ENCODE data around the gene GPRC5C.

Gene GPRC5C

GRCh38 chr17:74461611-74462010 is 29.7 kb downstream of the GPRC5C start:
- no peak for TF ChIP-seq ZFX (IDR thresholded peaks at IDR 0.05)
- H3K27ac ChIP-seq: no peak overlapping the region

- TF ChIP-seq CTCF (conservative IDR thresholded peaks at IDR 0.05) (no peak), ZFX (IDR thresholded peaks at IDR 0.05) (no peak)
- H3K27ac ChIP-seq: no peak overlapping the region
These were observed 33.0 kb downstream of the GPRC5C start for GRCh38 chr17:74464730-74465377.

GRCh38 chr17:74465378-74466110 is 33.7 kb downstream of the GPRC5C start:
- TF ChIP-seq ZFX (IDR thresholded peaks at IDR 0.05) (no peak), CTCF (conservative IDR thresholded peaks at IDR 0.05) (no peak)
- H3K27ac ChIP-seq: no peak overlapping the region

GRCh38 chr17:74466111-74466827 is 34.4 kb downstream of the GPRC5C start, which contains the start of gene CD300A:
Gene CD300A, plus strand, starts transcription at chr17:74466634. Its CDS starts 70 bp downstream, at chr17:74466704.
- TF ChIP-seq ZFX (IDR thresholded peaks at IDR 0.05): no peak
- no peak for TF ChIP-seq CTCF (conservative IDR thresholded peaks at IDR 0.05)
- no peak within 1 kb of the TSS for H3K27ac ChIP-seq

- no peak overlapping the region for H3K27ac ChIP-seq
- TF ChIP-seq ZFX (IDR thresholded peaks at IDR 0.05): no peak
- TF ChIP-seq CTCF (conservative IDR thresholded peaks at IDR 0.05): no peak
These were observed 34.9 kb downstream of the GPRC5C start for GRCh38 chr17:74466828-74467184.

GRCh38 chr17:74467221-74467951 is 35.5 kb downstream of the GPRC5C start:
- TF ChIP-seq ZFX (IDR thresholded peaks at IDR 0.05) (no peak), CTCF (conservative IDR thresholded peaks at IDR 0.05) (no peak)
- no peak overlapping the region for H3K27ac ChIP-seq

- TF ChIP-seq CTCF (conservative IDR thresholded peaks at IDR 0.05) (no peak), ZFX (IDR thresholded peaks at IDR 0.05) (no peak)
These were observed 39.5 kb downstream of the GPRC5C start for GRCh38 chr17:74471341-74471740.

More at GRCh38 chr17:74471341-74471740, 39.5 kb downstream of the GPRC5C start:
- no peak overlapping the region for H3K27ac ChIP-seq
